ENCODE data around the gene TNFRSF14. TPM values are rescaled to one million over a fixed set of nuclear protein-coding genes. Genes with fewer than 3 reads are reported as not detected.

Gene TNFRSF14
- total RNA-seq, 4 donors from 2014 or later, result 34.4 to 94.6 (median 61.0) TPM

DNA sequence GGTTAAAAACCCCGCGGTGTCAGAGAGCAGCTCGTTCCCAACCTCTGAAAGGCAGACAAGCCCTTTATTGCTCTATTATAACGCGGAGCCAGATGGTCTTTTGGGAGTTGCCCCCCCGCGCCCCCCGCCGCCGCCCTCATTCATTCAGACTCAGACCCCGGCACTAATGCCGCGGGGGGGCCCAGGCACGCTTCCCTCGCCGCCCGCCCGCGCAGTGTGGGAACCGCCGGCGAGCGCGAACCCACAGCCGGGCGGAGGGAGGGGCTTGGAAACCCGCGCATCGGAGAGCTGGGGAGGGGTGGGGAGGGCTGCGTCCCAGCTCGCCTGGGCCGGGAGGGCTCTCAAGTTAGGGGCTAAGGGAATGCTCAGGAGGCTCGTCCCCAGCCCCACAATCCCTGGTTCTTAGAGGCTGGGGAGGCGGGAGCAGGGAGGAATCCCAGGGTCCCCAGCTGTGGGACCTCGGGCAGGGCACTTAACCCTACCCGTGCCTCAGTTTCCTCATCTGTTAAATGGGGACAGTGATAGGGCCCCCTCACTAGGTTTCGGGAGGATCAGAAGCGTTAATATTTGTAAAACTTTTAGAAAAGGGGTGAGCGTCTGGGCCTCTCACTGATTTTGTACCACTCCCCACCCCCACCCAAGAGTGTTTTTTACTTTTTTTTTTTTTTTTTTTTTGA lies 15.2 kb upstream of the TNFRSF14 start:
- TF ChIP-seq, protein P1, sequence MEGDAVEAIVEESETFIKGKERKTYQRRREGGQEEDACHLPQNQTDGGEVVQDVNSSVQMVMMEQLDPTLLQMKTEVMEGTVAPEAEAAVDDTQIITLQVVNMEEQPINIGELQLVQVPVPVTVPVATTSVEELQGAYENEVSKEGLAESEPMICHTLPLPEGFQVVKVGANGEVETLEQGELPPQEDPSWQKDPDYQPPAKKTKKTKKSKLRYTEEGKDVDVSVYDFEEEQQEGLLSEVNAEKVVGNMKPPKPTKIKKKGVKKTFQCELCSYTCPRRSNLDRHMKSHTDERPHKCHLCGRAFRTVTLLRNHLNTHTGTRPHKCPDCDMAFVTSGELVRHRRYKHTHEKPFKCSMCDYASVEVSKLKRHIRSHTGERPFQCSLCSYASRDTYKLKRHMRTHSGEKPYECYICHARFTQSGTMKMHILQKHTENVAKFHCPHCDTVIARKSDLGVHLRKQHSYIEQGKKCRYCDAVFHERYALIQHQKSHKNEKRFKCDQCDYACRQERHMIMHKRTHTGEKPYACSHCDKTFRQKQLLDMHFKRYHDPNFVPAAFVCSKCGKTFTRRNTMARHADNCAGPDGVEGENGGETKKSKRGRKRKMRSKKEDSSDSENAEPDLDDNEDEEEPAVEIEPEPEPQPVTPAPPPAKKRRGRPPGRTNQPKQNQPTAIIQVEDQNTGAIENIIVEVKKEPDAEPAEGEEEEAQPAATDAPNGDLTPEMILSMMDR (IDR thresholded peaks at IDR 0.05; ENCODE audit: low read depth), result no peak

DNA sequence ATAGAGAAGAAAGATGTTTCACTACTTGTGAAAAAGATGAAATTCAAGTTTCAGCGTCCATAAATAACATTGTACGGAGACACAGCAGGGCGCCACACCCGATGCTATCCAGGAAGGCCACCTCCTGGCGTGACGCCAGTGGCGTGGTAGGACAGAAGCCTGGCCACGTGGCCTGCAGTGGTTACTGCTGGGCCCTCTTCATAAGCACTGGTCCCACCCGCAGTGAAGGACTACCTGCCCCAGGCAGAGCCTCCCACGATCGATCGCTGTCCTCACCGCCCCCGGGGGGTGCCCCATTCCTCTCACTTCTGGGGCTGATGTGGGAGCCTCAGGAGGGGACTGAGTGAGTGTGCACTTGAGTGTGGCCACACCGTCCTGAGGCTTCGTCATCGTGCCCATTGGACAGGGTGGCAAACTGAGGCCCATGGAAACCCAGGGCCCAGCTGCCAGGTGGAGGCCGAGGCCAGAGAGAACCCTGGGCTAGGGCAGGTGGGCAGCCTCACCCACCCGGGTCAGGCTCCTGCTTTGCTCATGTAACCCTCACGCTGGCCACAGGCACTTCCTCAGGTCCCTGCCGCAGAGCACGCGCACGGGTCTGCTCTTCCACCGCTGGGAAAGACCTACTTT lies 14.4 kb upstream of the TNFRSF14 start:
- TF ChIP-seq, protein P1 (IDR thresholded peaks at IDR 0.05; ENCODE audit: low read depth), result no peak

DNA sequence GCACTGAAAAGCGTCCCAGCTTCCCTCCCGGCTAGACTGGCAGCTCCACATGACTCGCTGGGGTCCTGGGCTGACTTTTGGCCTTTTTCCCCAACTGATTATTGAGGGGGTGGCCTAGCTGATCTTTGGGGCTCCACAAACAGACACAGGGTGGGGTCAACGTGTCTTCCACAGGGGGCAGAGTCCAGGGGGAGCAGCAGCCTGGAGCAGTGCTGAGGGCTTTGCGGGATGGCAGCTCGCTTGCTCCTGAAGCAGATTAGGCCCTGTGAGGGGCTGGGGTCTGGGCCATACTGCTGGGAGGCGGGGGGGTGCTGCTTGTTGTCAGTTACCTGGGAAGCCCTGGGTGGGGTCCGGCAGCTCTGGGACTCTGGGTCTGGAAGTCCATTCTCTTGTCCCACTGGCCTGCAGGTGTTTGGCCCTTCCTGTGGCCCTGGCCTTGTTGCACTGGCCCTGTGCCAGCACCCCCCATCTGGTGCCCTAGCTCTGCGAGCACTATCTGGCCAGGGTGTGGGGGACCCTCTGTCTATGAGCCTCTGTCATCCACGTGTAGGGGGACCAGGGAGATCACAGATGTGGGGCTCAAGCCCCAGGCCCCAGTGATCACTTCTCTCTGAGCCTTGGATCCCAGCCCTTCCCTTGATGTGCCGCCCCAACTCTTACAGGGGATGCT lies 13.8 kb upstream of the TNFRSF14 start:
- TF ChIP-seq, protein P1 (IDR thresholded peaks at IDR 0.05; ENCODE audit: low read depth), result no peak

DNA sequence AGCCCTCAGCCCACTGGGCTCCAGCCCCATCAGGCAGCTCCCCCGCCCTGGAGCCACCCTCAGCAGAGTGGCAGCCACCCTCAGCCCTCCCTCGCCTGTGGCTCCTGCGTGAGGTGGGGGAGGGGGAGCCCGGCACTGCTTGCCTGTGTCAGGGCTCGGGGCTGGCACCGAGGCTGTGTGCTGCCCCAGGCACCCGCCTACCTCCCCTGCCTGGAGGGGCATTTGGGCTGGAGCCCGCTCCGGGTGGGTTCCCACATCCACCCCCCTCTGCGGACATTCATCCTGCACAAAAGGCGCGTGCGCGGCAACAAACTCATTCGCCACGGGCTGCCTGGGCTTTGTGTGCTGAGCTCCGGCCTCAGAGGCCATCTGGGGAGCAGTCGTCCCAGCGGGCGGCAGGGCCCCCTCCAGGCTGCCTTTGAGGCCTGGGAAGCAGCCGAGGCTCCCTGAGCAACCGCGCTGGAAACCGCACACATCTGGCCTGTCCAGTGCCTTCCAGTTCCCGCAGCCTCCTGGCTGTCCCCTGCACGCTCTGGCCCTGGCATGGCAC lies 12.6 kb upstream of the TNFRSF14 start:
- TF ChIP-seq, protein P1 (IDR thresholded peaks at IDR 0.05; ENCODE audit: low read depth), result no peak

DNA sequence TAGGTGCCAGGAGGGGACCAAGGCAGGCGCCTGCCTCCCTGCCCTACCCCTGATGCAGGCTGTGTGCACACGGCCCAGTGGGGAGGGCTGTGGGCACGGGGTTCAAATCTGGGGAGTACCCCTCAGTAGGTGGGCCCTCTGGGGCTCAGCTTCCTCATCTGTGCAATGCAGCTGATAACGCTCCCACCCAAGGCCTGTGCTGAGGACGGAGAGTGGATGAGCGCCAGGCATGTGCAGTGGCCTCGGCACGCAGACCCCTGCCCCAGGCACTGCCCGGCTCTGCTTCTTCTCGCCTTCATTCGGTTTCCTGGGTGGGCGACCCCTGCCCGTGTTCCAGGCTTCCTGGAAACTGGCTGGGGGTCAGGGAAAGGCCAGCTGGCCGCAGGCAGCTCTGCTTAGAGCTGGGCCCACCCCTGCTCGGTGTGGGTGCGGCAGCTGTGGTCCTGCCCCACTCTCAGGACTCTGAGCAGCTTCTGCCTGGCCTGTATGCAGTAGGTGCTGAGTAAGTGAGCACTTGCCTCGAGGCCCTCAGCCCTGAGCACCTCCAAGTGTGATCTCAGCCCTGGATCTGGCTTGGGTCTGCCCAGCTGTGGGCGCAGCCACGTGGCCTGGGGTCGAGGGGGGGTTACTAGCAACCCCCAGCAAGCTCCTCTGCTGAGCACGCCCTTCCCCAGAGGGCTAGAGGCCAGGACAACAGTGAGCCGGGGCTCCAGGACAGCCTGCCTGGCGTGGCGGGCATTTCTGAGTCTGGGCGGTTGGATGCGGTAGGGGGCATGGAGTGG lies 11.9 kb upstream of the TNFRSF14 start:
- TF ChIP-seq, protein P1 (IDR thresholded peaks at IDR 0.05; ENCODE audit: low read depth), result no peak

DNA sequence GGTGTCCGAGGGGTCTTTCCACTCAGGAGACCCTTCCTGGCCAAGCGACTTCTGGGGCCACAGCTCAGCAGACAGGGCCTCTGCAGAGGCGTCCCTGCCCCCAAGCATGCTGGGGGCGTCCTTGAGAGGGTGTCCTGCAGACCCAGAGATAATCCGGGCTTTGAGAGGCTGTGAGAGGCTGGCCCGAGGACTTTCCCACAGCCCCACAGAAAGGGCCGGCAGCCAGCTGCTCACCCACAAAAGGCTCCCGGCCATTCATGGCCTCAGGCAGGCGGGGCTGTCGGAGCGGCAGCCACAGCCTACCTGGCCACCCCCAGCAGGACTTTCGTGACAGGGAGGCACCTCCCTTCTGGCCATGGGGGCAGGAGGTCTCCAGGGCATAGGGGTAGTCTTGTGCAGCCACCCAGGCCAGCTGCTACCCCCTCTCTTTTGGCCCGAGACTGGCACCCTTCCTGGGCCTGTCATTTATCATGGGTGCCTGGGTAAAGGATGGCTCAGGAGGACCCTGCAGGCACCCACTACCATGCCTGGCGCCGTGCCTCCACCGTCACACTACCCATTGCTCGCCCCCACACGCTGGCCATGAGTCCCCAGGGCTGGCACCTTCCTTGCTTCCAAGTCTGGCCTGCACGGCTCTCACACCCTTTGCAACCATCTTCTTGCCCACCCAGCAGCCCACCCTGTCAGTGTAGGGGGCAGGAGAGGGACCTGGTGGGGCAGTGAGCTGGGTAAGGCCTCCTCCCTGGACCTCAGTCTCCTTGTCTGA lies 11.1 kb upstream of the TNFRSF14 start:
- TF ChIP-seq, protein P1 (IDR thresholded peaks at IDR 0.05; ENCODE audit: low read depth), result no peak

Data from subcutaneous adipose tissue (tissue), 4 donors.